ENCODE data around the gene ARHGAP9. TPM values are rescaled to one million over a fixed set of nuclear protein-coding genes. Genes with fewer than 3 reads are reported as not detected.

ARHGAP9 gene
- total RNA-seq, 4 donors from 2014 or later: 16.5 to 220 (median 28.2) TPM

- H3K9me3 ChIP-seq: no peaks in the 10 kb centered on the region
These were observed 8.0 kb downstream of the ARHGAP9 start for GRCh38 chr12:57471661-57472060.

GRCh38 chr12:57470970-57471656 is 8.6 kb downstream of the ARHGAP9 start:
- DNase-seq: peak in 2 of 3 donors; percentile 71 to 77

More at GRCh38 chr12:57471661-57472060, 8.0 kb downstream of the ARHGAP9 start:
- Histone ChIP-seq H3K4me3 (no peak overlapping the region), H3K36me3 (peaks cover 0 to 9% (median 0%) of the 10 kb centered on the region in 3 donors), H3K27ac (peak overlapping the region in 1 of 4 donors; percentile 70), H3K4me1 (peaks cover 8 to 36% (median 16%) of the 10 kb centered on the region in 4 donors), H3K27me3 (peaks cover 0 to 11% of the 10 kb centered on the region in 2 donors)
- no peak for DNase-seq
- TF ChIP-seq POLR2A (IDR thresholded peaks at IDR 0.05) (no peak), CTCF (IDR thresholded peaks at IDR 0.05) (no peak)

DNA sequence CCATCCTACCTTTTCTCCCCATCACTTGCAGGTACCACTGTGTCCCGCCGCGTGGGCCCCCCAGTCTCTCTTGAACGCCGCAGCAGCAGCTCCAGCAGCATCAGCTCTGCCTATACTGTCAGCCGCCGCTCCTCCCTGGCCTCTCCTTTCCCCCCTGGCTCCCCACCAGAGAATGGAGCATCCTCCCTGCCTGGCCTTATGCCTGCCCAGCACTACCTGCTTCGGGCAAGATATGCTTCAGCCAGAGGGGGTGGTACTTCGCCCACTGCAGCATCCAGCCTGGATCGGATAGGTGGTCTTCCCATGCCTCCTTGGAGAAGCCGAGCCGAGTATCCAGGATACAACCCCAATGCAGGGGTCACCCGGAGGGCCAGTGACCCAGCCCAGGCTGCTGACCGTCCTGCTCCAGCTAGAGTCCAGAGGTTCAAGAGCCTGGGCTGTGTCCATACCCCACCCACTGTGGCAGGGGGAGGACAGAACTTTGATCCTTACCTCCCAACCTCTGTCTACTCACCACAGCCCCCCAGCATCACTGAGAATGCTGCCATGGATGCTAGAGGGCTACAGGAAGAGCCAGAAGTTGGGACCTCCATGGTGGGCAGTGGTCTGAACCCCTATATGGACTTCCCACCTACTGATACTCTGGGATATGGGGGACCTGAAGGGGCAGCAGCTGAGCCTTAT is 9.2 kb downstream of the ARHGAP9 start:
- H3K27me3 ChIP-seq: no peaks in the 10 kb centered on the region
- TF ChIP-seq CTCF (IDR thresholded peaks at IDR 0.05) (no peak), POLR2A (IDR thresholded peaks at IDR 0.05) (no peak)
- peak overlapping the region in 3 of 4 donors; percentile 44 to 70 (median 50) for H3K27ac ChIP-seq
- peaks cover 0 to 9% (median 0%) of the 10 kb centered on the region in 3 donors for H3K36me3 ChIP-seq
- no peak overlapping the region for H3K4me3 ChIP-seq
- H3K4me1 ChIP-seq: peaks cover 5 to 24% (median 6%) of the 10 kb centered on the region in 4 donors
- no peak for DNase-seq
- H3K9me3 ChIP-seq: no peaks in the 10 kb centered on the region

More at GRCh38 chr12:57470970-57471656, 8.6 kb downstream of the ARHGAP9 start:
- no peaks in the 10 kb centered on the region for H3K9me3 ChIP-seq
- peaks cover 8 to 31% (median 13%) of the 10 kb centered on the region in 4 donors for H3K4me1 ChIP-seq
- TF ChIP-seq POLR2A (IDR thresholded peaks at IDR 0.05): no peak
- TF ChIP-seq CTCF (IDR thresholded peaks at IDR 0.05): no peak
- H3K27me3 ChIP-seq: peaks cover 0 to 5% of the 10 kb centered on the region in 2 donors
- H3K4me3 ChIP-seq: no peak overlapping the region
- H3K36me3 ChIP-seq: peaks cover 0 to 9% (median 0%) of the 10 kb centered on the region in 3 donors
- H3K27ac ChIP-seq: peak overlapping the region in 3 of 4 donors; percentile 44 to 70 (median 50)

- H3K4me1 ChIP-seq: peaks cover 0 to 17% (median 2%) of the 10 kb centered on the region in 4 donors
- TF ChIP-seq POLR2A (IDR thresholded peaks at IDR 0.05) (no peak), CTCF (IDR thresholded peaks at IDR 0.05) (no peak)
- peaks cover 0 to 8% (median 0%) of the 10 kb centered on the region in 3 donors for H3K36me3 ChIP-seq
- H3K4me3 ChIP-seq: no peak overlapping the region
- no peaks in the 10 kb centered on the region for H3K9me3 ChIP-seq
- DNase-seq: no peak
- H3K27me3 ChIP-seq: no peaks in the 10 kb centered on the region
- H3K27ac ChIP-seq: no peak overlapping the region
These were observed 10.1 kb downstream of the ARHGAP9 start for GRCh38 chr12:57469296-57470164.

- H3K27me3 ChIP-seq: no peaks in the 10 kb centered on the region
These were observed 11.8 kb downstream of the ARHGAP9 start for GRCh38 chr12:57467915-57468314.

More at GRCh38 chr12:57467915-57468314, 11.8 kb downstream of the ARHGAP9 start:
- no peak overlapping the region for H3K27ac ChIP-seq
- peaks cover 0 to 4% (median 0%) of the 10 kb centered on the region in 3 donors for H3K36me3 ChIP-seq
- TF ChIP-seq POLR2A (IDR thresholded peaks at IDR 0.05): no peak
- TF ChIP-seq CTCF (IDR thresholded peaks at IDR 0.05): no peak
- H3K4me3 ChIP-seq: no peak overlapping the region
- no peak for DNase-seq
- H3K4me1 ChIP-seq: peaks cover 0 to 18% (median 2%) of the 10 kb centered on the region in 4 donors
- H3K9me3 ChIP-seq: no peaks in the 10 kb centered on the region
